Thyroid gland (tissue), 4 donors: ENCODE measurements around the gene HSF4.

ENCODE experiments used
- CTCF ChIP-seq, 6 experiments: fragments of 200-600 bp in 3 of 6; fragments of 450-650 bp in 3 of 6; sonication (generic) in 3 of 6; IDR thresholded peaks; one replicate each; pipeline ENCODE4 v1.5.1; 2016 to 2019; ENCODE audit warnings: antibody characterized with exemption in 6 of 6, mild to moderate bottlenecking in 2 of 6, inconsistent platforms in 1 of 6, moderate library complexity in 1 of 6
- POLR2A ChIP-seq, 2 donors: fragments of 450-650 bp; IDR thresholded peaks; one replicate each; pipeline ENCODE4 v1.6.1; 2017; ENCODE audit warnings: antibody characterized with exemption in 2 of 2, mild to moderate bottlenecking in 2 of 2, moderate library complexity in 1 of 2

GRCh38 chr16:67158637-67159600 lies 5.6 kb upstream of the HSF4 start:
- TF ChIP-seq CTCF (IDR thresholded peaks at IDR 0.05), result no peak
- no peak for TF ChIP-seq POLR2A (IDR thresholded peaks at IDR 0.05)
